ENCODE data around the gene KCTD17. TPM values are rescaled to one million over a fixed set of nuclear protein-coding genes. Genes with fewer than 3 reads are reported as not detected.
A peak's percentile ranks its signal among the peaks of the same experiment; 100 is the strongest.

The KCTD17 gene
- 10 to 100 TPM; 30.3 to 30.6 TPM for total RNA-seq

- peak; percentile 84 for DNase-seq
- Mint-ChIP-seq H3K27me3 (no peaks in the 10 kb centered on the region), H3K27ac (peak within 1 kb of the TSS; percentile 38), H3K4me1 (ENCODE audit: low read depth) (peaks cover 14% of the 10 kb centered on the region), H3K9me3 (no peaks in the 10 kb centered on the region), H3K36me3 (ENCODE audit: low read depth) (peaks cover 4% of the 10 kb centered on the region), H3K4me3 (peak within 1 kb of the TSS; percentile 79)
- CTCF ChIA-PET: interaction anchor here (1.0 to 3.8 kb wide), 4 partner anchors 9 to 148 kb away, joined by 3 to 18 read pairs (median 4); no protein-coding TSS in a partner anchor
- intact Hi-C loops (cut with micrococcal nuclease): no loop called here
- POLR2A ChIA-PET: interaction anchor here (0.8 to 1.4 kb wide), 9 partner anchors 9 to 126 kb away, joined by 3 to 4 read pairs (median 3); no protein-coding TSS in a partner anchor
- ATAC-seq: peak; percentile 99
- TF ChIP-seq CTCF (IDR thresholded peaks at IDR 0.05): no peak
Observed at GRCh38 chr22:37051391-37052385, at the start of gene KCTD17. KCTD17 (plus strand) TSS chr22:37051742; CDS start chr22:37051761, 19 bp downstream.

- no peaks in the 10 kb centered on the region for H3K36me3 Mint-ChIP-seq (ENCODE audit: low read depth)
- peaks cover 7% of the 10 kb centered on the region for H3K27me3 Mint-ChIP-seq
- intact Hi-C loops (cut with micrococcal nuclease): no loop called here
- CTCF ChIA-PET: no interaction called here
- no peak for TF ChIP-seq CTCF (IDR thresholded peaks at IDR 0.05)
- H3K4me1 Mint-ChIP-seq (ENCODE audit: low read depth): no peaks in the 10 kb centered on the region
- no peak overlapping the region for H3K4me3 Mint-ChIP-seq
- POLR2A ChIA-PET: no interaction called here
- H3K27ac Mint-ChIP-seq: no peak overlapping the region
- no peaks in the 10 kb centered on the region for H3K9me3 Mint-ChIP-seq
- DNase-seq: no peak
- no peak for ATAC-seq
Observed at GRCh38 chr22:37001826-37002225, 49.7 kb upstream of the KCTD17 start.

GRCh38 chr22:37002633-37003032 lies 48.9 kb upstream of the KCTD17 start:
- ChIA-PET POLR2A (no interaction called here), CTCF (interaction anchor here (0.6 kb wide), 1 partner anchor 11 kb away, joined by 3 read pairs; no protein-coding TSS in a partner anchor)
- Mint-ChIP-seq H3K4me1 (ENCODE audit: low read depth) (no peaks in the 10 kb centered on the region), H3K9me3 (no peaks in the 10 kb centered on the region), H3K27me3 (peaks cover 7% of the 10 kb centered on the region), H3K27ac (no peak overlapping the region), H3K36me3 (ENCODE audit: low read depth) (no peaks in the 10 kb centered on the region), H3K4me3 (no peak overlapping the region)
- TF ChIP-seq CTCF (IDR thresholded peaks at IDR 0.05): no peak
- ATAC-seq: no peak
- no peak for DNase-seq
- intact Hi-C loops (cut with micrococcal nuclease): no loop called here

GRCh38 chr22:37007651-37008050 lies 43.9 kb upstream of the KCTD17 start:
- no peaks in the 10 kb centered on the region for H3K36me3 Mint-ChIP-seq (ENCODE audit: low read depth)

More at GRCh38 chr22:37007651-37008050, 43.9 kb upstream of the KCTD17 start:
- ChIA-PET CTCF (interaction anchor here (0.9 to 2.1 kb wide), 2 partner anchors 9 to 10 kb away, joined by 3 to 9 read pairs; no protein-coding TSS in a partner anchor), POLR2A (no interaction called here)
- Mint-ChIP-seq H3K27me3 (peaks cover 9% of the 10 kb centered on the region), H3K4me3 (no peak overlapping the region), H3K4me1 (ENCODE audit: low read depth) (no peaks in the 10 kb centered on the region), H3K9me3 (no peaks in the 10 kb centered on the region), H3K27ac (no peak overlapping the region)
- TF ChIP-seq CTCF (IDR thresholded peaks at IDR 0.05): no peak
- ATAC-seq: no peak
- intact Hi-C loops (cut with micrococcal nuclease): no loop called here
- no peak for DNase-seq
